Smooth muscle cell (in vitro differentiated cells): Measurements from ENCODE around the gene NHS. TPM values are rescaled to one million over a fixed set of nuclear protein-coding genes. Genes with fewer than 3 reads are reported as not detected.

Source experiments
- DNase-seq: peaks from one replicate; lab custom pipeline; 2025; ENCODE audit not compliant: unreplicated experiment; lab: John Stamatoyannopoulos, UW
- H2AFZ ChIP-seq: fragments of 200-600 bp; sonication (generic); 2 replicates; pipeline ENCODE4 v1.6.0; 2016; ENCODE audit warnings: antibody characterized with exemption, low read depth, mild to moderate bottlenecking
- H3F3A ChIP-seq: fragments of 200-600 bp; sonication (generic); 2 replicates; pipeline ENCODE4 v1.6.0; 2017; ENCODE audit warnings: antibody characterized with exemption, low read depth
- H3K27ac ChIP-seq: fragments of 200-600 bp; sonication (generic); 2 replicates; pipeline ENCODE4 v1.5.1; 2016; ENCODE audit warnings: low read depth, mild to moderate bottlenecking
- H3K27me3 ChIP-seq: fragments of 200-600 bp; sonication (generic); 2 replicates; pipeline ENCODE4 v1.6.1; 2016; ENCODE audit warnings: low read depth, mild to moderate bottlenecking
- H3K36me3 ChIP-seq: fragments of 200-600 bp; sonication (generic); 2 replicates; pipeline ENCODE4 v1.5.1; 2016; ENCODE audit warnings: low read depth
- H3K4me1 ChIP-seq: fragments of 200-600 bp; sonication (generic); 2 replicates; pipeline ENCODE4 v1.5.1; 2016; ENCODE audit warnings: low read depth
- H3K4me2 ChIP-seq: fragments of 200-600 bp; sonication (generic); 2 replicates; pipeline ENCODE4 v1.6.0; 2016; ENCODE audit warnings: mild to moderate bottlenecking
- H3K4me3 ChIP-seq: fragments of 200-600 bp; sonication (generic); 2 replicates; pipeline ENCODE4 v1.5.1; 2016; ENCODE audit warnings: mild to moderate bottlenecking
- H3K79me2 ChIP-seq: fragments of 200-600 bp; sonication (generic); 2 replicates; pipeline ENCODE4 v1.6.0; 2016; ENCODE audit warnings: low read depth, mild to moderate bottlenecking
- H3K9ac ChIP-seq: fragments of 200-600 bp; sonication (generic); 2 replicates; pipeline ENCODE4 v1.6.0; 2016; ENCODE audit warnings: low read depth
- H3K9me3 ChIP-seq: fragments of 200-600 bp; sonication (generic); replicated peaks from 2 replicates; pipeline ENCODE4 v1.5.1; 2016; ENCODE audit warnings: low read depth
- H4K20me1 ChIP-seq: fragments of 200-600 bp; sonication (generic); 2 replicates; pipeline ENCODE4 v1.6.0; 2016; ENCODE audit warnings: low read depth
- WGBS: methylation state at CpG from one replicate; pipeline ENCODE4 v1.1.7; 2016; ENCODE audit warnings: low lambda C conversion rate; 5-methylcytosine and 5-hydroxymethylcytosine counted together
- polyA plus RNA-seq: library from polyadenylated mRNA; unstranded; fragments of >200 nt; fragmentation: Nextera tagmentation; extraction: Ambion mirVana; gene quantifications from 2 replicates; pipeline ENCODE4 v1.2.1, GENCODE V29; 2016
- total RNA-seq: library from RNA; depleted of rRNA; stranded (reverse); fragments of >200 nt; gene quantifications from 2 replicates; pipeline ENCODE4 v1.2.3, GENCODE V29; 2014
- TF ChIP-seq, protein P1 (sequence below): fragments of 200-600 bp; sonication (generic); IDR thresholded peaks from 2 replicates; pipeline ENCODE4 v1.5.1; 2017; ENCODE audit warnings: borderline replicate concordance, mild to moderate bottlenecking, antibody characterized with exemption; ENCODE audit not compliant: insufficient read depth, poor library complexity, severe bottlenecking

NHS gene
- total and polyA plus RNA-seq, 2 experiments from 2014 or later: 2.6 to 9.6 TPM

DNA sequence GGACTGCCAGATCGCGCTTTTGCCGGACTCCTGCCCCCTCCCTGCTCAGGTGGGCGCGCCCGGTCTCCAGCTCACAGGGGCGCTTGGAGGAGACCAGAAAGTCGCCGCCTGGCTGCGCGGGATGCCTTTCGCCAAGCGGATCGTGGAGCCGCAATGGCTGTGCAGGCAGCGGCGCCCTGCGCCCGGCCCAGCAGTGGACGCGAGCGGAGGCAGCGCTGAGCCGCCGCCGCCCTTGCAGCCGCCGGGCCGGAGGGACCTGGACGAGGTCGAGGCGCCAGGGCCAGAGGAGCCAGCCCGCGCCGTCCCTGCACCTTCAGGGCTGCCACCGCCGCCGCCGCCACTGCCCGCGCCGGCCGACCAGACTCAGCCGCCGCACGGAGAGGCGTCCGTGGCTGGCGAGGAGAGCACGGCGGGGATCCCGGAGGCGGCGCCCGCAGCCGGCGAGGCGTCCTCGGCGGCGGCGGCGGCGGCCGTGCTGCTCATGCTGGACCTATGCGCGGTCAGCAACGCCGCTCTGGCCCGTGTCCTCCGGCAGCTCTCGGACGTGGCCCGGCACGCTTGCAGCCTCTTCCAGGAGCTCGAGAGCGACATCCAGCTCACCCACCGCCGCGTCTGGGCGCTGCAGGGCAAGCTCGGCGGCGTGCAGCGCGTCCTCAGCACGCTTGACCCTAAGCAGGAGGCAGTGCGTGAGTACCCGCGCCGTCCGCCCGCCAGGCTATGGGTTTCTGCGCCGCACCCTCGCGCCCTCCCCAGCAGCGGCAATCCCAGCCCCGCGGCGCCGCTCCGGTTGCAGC, 834 bp downstream of the NHS start:
- H3K9me3 ChIP-seq: no peaks in the 10 kb centered on the region
- 53% methylated on average over 78 of the region's 103 CpGs for WGBS
- no peaks in the 10 kb centered on the region for H3K36me3 ChIP-seq
- DNase-seq: no peak
- H3K79me2 ChIP-seq: peaks cover 8% of the 10 kb centered on the region
- peak overlapping the region; percentile 62 for H3K4me3 ChIP-seq
- peak overlapping the region; percentile 87 for H3K4me2 ChIP-seq
- TF ChIP-seq, protein P1, sequence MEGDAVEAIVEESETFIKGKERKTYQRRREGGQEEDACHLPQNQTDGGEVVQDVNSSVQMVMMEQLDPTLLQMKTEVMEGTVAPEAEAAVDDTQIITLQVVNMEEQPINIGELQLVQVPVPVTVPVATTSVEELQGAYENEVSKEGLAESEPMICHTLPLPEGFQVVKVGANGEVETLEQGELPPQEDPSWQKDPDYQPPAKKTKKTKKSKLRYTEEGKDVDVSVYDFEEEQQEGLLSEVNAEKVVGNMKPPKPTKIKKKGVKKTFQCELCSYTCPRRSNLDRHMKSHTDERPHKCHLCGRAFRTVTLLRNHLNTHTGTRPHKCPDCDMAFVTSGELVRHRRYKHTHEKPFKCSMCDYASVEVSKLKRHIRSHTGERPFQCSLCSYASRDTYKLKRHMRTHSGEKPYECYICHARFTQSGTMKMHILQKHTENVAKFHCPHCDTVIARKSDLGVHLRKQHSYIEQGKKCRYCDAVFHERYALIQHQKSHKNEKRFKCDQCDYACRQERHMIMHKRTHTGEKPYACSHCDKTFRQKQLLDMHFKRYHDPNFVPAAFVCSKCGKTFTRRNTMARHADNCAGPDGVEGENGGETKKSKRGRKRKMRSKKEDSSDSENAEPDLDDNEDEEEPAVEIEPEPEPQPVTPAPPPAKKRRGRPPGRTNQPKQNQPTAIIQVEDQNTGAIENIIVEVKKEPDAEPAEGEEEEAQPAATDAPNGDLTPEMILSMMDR: no peak
- H3K27me3 ChIP-seq: no peaks in the 10 kb centered on the region
- H4K20me1 ChIP-seq: peaks cover 3% of the 10 kb centered on the region
- no peak overlapping the region for H3K27ac ChIP-seq
- H3F3A ChIP-seq: no peaks in the 10 kb centered on the region
- H2AFZ ChIP-seq: peak overlapping the region; percentile 58
- H3K9ac ChIP-seq: no peak overlapping the region
- H3K4me1 ChIP-seq: no peaks in the 10 kb centered on the region

DNA sequence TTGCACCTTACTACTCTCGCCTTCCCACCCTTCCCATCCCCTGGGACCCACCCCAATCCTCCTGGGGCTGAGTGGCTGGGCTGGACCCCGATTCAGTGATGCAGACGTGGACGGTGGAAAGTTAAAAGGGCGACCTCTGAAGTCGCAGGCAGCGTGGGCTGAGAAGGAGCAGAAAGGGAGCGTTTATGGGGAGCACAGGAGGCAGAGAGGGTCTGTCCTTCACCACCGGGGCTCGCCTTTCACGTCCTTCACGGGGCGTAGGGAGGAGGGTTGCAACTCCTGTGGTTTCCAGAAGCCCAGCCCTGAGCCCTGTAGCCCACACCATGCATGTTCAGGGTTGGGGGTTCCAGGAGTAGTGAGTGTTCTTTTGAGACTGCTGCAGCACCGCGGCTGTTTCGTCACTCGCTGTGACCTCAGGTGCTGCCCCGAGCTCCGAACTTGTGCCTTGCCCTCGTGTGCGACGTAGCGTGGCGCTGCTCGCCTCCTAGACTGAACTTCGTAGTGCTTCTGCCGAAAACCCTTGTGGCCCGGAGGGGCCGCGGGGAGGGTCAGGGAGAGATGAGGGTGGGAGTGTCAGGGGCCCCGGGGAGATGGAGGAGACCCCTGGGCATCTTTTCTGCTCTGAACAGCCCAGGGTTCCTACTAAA, 1.6 kb downstream of the NHS start:
- no peaks in the 10 kb centered on the region for H3K9me3 ChIP-seq
- no peaks in the 10 kb centered on the region for H3K27me3 ChIP-seq
- H2AFZ ChIP-seq: no peak overlapping the region
- no peak for DNase-seq
- peak overlapping the region; percentile 87 for H3K4me2 ChIP-seq
- TF ChIP-seq, protein P1: no peak
- no peaks in the 10 kb centered on the region for H3F3A ChIP-seq
- peaks cover 8% of the 10 kb centered on the region for H3K79me2 ChIP-seq
- H3K36me3 ChIP-seq: no peaks in the 10 kb centered on the region
- peak overlapping the region; percentile 13 for H3K9ac ChIP-seq
- no peaks in the 10 kb centered on the region for H3K4me1 ChIP-seq
- WGBS: 38% methylated on average over 31 of the region's 31 CpGs
- peak overlapping the region; percentile 62 for H3K4me3 ChIP-seq
- H3K27ac ChIP-seq: peak overlapping the region; percentile 27
- H4K20me1 ChIP-seq: peaks cover 3% of the 10 kb centered on the region

GRCh38 chrX:17377091-17377717, 2.2 kb downstream of the NHS start:
- H3K4me3 ChIP-seq: peak overlapping the region; percentile 62
- H3F3A ChIP-seq: no peaks in the 10 kb centered on the region
- no peaks in the 10 kb centered on the region for H3K9me3 ChIP-seq
- no peak for DNase-seq
- H3K27me3 ChIP-seq: no peaks in the 10 kb centered on the region
- H3K27ac ChIP-seq: peak overlapping the region; percentile 28
- peak overlapping the region; percentile 13 for H3K9ac ChIP-seq
- H3K4me1 ChIP-seq: no peaks in the 10 kb centered on the region
- H3K4me2 ChIP-seq: peak overlapping the region; percentile 87
- H3K36me3 ChIP-seq: no peaks in the 10 kb centered on the region
- H3K79me2 ChIP-seq: peaks cover 8% of the 10 kb centered on the region
- peak overlapping the region; percentile 72 for H2AFZ ChIP-seq
- TF ChIP-seq, protein P1: no peak
- H4K20me1 ChIP-seq: peaks cover 3% of the 10 kb centered on the region
- WGBS: 42% methylated on average over 46 of the region's 46 CpGs
